ENCODE measurements around the gene CEP20.

CEP20 gene

GRCh38 chr16:15897834-15898254 lies 9.4 kb upstream of the CEP20 start:
- no peak for TF ChIP-seq CTCF (IDR thresholded peaks at IDR 0.05; ENCODE audit: insufficient read depth, missing control alignments)
- DNase-seq (ENCODE audit: insufficient read length, low spot score) = no peak
- FAIRE-seq = no peak

GRCh38 chr16:15897121-15897780 lies 8.8 kb upstream of the CEP20 start:
- TF ChIP-seq CTCF (IDR thresholded peaks at IDR 0.05; ENCODE audit: insufficient read depth, missing control alignments) = no peak
- DNase-seq (ENCODE audit: insufficient read length, low spot score) (no peak), FAIRE-seq (no peak)

GRCh38 chr16:15894571-15895374 lies 6.4 kb upstream of the CEP20 start:
- FAIRE-seq = no peak
- DNase-seq (ENCODE audit: insufficient read length, low spot score) = no peak
- no peak for TF ChIP-seq CTCF (IDR thresholded peaks at IDR 0.05; ENCODE audit: insufficient read depth, missing control alignments)

GRCh38 chr16:15891508-15891907 lies 3.1 kb upstream of the CEP20 start:
- no peak for TF ChIP-seq CTCF (IDR thresholded peaks at IDR 0.05; ENCODE audit: insufficient read depth, missing control alignments)
- no peak for DNase-seq (ENCODE audit: insufficient read length, low spot score)
- no peak for FAIRE-seq

GRCh38 chr16:15887283-15887682 lies 1.1 kb downstream of the CEP20 start:
- FAIRE-seq (no peak), DNase-seq (ENCODE audit: insufficient read length, low spot score) (no peak)
- no peak for TF ChIP-seq CTCF (IDR thresholded peaks at IDR 0.05; ENCODE audit: insufficient read depth, missing control alignments)

GRCh38 chr16:15886078-15886477 lies 2.3 kb downstream of the CEP20 start:
- FAIRE-seq = no peak

More at GRCh38 chr16:15886078-15886477, 2.3 kb downstream of the CEP20 start:
- no peak for DNase-seq (ENCODE audit: insufficient read length, low spot score)
- TF ChIP-seq CTCF (IDR thresholded peaks at IDR 0.05; ENCODE audit: insufficient read depth, missing control alignments) = no peak

All from D721Med (cell line).